ENCODE results near the gene AICDA. TPM values are rescaled to one million over a fixed set of nuclear protein-coding genes. Genes with fewer than 3 reads are reported as not detected.
"Not testable (repeated sequence)": the region's sequence is repeated elsewhere in the genome, so short reads cannot be mapped to it uniquely, and the experiment has no call there.

Gene AICDA
- total RNA-seq, 6 experiments from 2014 or later: not detected

DNA sequence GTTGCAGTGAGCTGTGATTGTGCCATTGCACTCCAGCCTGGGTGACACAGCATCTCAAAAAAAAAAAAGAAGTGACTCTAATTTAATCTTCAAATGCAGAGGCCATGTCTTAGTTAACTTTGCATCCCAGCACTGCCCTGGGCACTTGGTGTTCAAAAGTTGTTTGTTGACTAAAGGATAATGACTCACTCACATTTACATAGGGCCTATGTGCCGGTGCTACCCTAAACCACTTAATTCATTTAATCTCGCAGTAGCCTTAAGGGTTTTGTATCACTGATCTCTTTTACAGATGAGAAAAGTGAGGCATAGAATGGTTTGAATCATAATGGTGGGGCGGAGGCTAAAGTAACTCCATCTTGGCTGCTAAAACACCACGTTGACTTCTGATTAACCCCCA is 26.3 kb upstream of the AICDA start:
- H3K4me1 Mint-ChIP-seq (ENCODE audit: low read depth): peaks cover 24% of the 10 kb centered on the region; the same call in 1 of the 2 replicates
- DNase-seq: no peak
- H3K27me3 Mint-ChIP-seq (ENCODE audit: insufficient read depth): peaks cover 8% of the 10 kb centered on the region
- peaks cover 4% of the 10 kb centered on the region; the same call in 1 of the 2 replicates for H3K9me3 Mint-ChIP-seq
- H3K4me3 Mint-ChIP-seq: no peak overlapping the region
- no peaks in the 10 kb centered on the region for H3K36me3 Mint-ChIP-seq (ENCODE audit: low read depth)
- H3K27ac Mint-ChIP-seq: no peak overlapping the region
- TF ChIP-seq, protein P1, sequence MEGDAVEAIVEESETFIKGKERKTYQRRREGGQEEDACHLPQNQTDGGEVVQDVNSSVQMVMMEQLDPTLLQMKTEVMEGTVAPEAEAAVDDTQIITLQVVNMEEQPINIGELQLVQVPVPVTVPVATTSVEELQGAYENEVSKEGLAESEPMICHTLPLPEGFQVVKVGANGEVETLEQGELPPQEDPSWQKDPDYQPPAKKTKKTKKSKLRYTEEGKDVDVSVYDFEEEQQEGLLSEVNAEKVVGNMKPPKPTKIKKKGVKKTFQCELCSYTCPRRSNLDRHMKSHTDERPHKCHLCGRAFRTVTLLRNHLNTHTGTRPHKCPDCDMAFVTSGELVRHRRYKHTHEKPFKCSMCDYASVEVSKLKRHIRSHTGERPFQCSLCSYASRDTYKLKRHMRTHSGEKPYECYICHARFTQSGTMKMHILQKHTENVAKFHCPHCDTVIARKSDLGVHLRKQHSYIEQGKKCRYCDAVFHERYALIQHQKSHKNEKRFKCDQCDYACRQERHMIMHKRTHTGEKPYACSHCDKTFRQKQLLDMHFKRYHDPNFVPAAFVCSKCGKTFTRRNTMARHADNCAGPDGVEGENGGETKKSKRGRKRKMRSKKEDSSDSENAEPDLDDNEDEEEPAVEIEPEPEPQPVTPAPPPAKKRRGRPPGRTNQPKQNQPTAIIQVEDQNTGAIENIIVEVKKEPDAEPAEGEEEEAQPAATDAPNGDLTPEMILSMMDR (IDR thresholded peaks at IDR 0.05): no peak

DNA sequence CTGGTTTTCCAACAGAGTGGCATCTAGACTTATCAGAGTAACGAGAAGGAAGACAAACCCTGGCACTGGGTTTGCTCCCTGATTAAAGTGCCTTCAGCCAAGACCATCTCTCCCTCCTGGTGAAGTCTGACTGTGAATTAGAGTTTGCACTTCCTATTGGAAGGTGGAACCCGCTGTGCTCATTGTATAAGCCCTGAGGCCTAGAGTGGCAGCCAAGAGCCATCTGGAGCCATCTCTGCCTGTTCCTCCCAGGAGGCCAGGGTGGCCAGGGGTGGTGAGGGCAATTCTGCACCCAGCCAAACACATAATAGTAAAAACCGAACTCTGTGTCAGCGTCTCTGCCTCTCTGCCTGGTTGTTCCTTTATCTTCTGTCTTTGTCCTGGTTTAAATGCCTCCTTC is 25.0 kb upstream of the AICDA start:
- no peak overlapping the region for H3K4me3 Mint-ChIP-seq
- H3K27me3 Mint-ChIP-seq (ENCODE audit: insufficient read depth): peaks cover 8% of the 10 kb centered on the region
- peaks cover 24% of the 10 kb centered on the region; the same call in 1 of the 2 replicates for H3K4me1 Mint-ChIP-seq (ENCODE audit: low read depth)
- TF ChIP-seq, protein P1 (IDR thresholded peaks at IDR 0.05): no peak
- H3K9me3 Mint-ChIP-seq: peaks cover 4% of the 10 kb centered on the region; the same call in 1 of the 2 replicates
- no peak for DNase-seq
- H3K27ac Mint-ChIP-seq: no peak overlapping the region
- H3K36me3 Mint-ChIP-seq (ENCODE audit: low read depth): no peaks in the 10 kb centered on the region

DNA sequence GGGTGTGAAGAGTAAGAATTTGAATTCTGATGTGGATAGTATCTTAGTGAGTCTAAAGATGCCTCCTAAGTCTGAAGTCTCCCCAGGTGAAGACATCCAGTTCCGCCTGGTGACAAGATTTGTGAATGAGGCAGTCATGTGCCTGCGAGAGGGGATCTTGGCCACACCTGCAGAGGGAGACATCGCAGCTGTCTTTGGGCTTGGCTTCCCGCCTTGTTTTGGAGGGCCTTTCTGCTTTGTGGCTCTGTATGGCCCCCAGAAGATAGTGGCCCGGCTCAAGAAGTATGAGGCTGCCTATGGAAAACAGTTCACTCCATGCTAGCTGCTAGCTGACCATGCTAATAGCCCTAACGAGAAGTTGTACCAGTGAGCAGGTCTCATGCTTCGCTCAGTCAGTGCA is 24.6 kb upstream of the AICDA start:
- H3K9me3 Mint-ChIP-seq: peaks cover 4% of the 10 kb centered on the region; the same call in 1 of the 2 replicates
- H3K4me1 Mint-ChIP-seq (ENCODE audit: low read depth): peaks cover 24% of the 10 kb centered on the region; the same call in 1 of the 2 replicates
- H3K4me3 Mint-ChIP-seq: no peak overlapping the region
- H3K27me3 Mint-ChIP-seq (ENCODE audit: insufficient read depth): peaks cover 8% of the 10 kb centered on the region
- no peak overlapping the region for H3K27ac Mint-ChIP-seq
- TF ChIP-seq, protein P1 (IDR thresholded peaks at IDR 0.05): no peak
- H3K36me3 Mint-ChIP-seq (ENCODE audit: low read depth): no peaks in the 10 kb centered on the region
- DNase-seq: no peak

DNA sequence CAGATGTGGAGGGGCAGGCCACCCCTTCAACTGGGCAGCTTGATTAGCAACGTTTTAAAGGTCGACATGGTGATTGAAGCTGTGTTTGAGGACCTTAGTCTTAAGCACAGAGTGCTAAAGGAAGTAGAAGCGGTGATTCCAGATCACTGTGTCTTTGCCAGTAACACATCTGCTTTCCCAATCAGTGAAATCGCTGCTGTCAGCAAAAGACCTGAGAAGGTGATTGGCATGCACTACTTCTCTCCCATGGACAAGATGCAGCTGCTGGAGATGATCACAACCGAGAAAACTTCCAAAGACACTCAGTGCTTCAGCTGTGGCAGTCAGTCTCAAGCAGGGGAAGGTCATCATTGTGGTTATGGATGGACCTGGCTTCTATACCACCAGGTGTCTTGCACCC is 23.9 kb upstream of the AICDA start:
- TF ChIP-seq, protein P1 (IDR thresholded peaks at IDR 0.05): no peak
- Mint-ChIP-seq H3K36me3 (ENCODE audit: low read depth) (no peaks in the 10 kb centered on the region), H3K27ac (no peak overlapping the region), H3K4me3 (no peak overlapping the region), H3K9me3 (peaks cover 4% of the 10 kb centered on the region; the same call in 1 of the 2 replicates), H3K4me1 (ENCODE audit: low read depth) (peaks cover 24% of the 10 kb centered on the region; the same call in 1 of the 2 replicates), H3K27me3 (ENCODE audit: insufficient read depth) (peaks cover 8% of the 10 kb centered on the region)
- no peak for DNase-seq

DNA sequence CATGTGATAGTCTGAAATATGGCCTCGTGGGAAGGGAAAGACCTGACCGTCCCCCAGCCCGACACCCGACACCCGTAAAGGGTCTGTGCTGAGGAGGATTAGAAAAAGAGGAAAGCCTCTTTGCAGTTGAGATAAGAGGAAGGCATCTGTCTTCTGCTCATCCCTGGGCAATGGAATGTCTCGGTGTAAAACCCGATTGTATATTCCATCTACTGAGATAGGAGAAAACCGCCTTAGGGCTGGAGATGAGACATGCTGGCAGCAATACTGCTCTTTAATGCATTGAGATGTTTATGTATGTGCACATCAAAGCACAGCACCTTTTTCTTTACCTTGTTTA is 23.3 kb upstream of the AICDA start:
- H3K4me1 Mint-ChIP-seq (ENCODE audit: low read depth): peaks cover 24% of the 10 kb centered on the region; the same call in 1 of the 2 replicates
- H3K27ac Mint-ChIP-seq; H3K27me3 Mint-ChIP-seq (ENCODE audit: insufficient read depth); H3K9me3 Mint-ChIP-seq; H3K4me3 Mint-ChIP-seq; H3K36me3 Mint-ChIP-seq (ENCODE audit: low read depth); DNase-seq: not testable (repeated sequence)

DNA sequence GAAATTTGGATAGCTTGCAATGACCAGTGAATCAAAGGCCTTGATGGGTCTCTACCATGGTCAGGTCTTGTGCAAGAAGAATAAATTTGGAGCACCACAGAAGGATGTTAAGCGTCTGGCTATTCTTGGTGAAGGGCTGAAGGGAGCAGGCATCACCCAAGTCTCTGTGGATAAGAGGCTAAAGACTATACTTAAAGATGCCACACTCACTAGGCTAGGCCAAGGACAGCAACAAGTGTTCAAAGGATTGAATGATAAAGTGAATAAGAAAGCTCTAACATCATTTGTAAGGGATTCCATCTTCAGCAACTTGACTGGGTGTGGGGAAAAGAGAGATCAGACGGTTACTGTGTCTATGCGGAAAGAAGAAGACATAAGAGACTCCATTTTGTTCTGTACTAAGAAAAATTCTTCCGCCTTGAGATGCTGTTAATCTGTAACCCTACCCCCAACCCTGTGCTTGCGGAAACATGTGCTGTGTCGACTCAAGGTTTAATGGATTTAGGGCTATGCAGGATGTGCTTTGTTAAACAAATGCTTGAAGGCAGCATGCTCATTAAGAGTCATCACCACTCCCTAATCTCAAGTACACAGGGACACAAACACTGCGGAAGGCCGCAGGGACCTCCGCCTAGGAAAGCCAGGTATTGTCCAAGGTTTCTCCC is 22.8 kb upstream of the AICDA start:
- DNase-seq; H3K27me3 Mint-ChIP-seq (ENCODE audit: insufficient read depth); H3K4me3 Mint-ChIP-seq; H3K36me3 Mint-ChIP-seq (ENCODE audit: low read depth); H3K27ac Mint-ChIP-seq; H3K9me3 Mint-ChIP-seq: not testable (repeated sequence)
- H3K4me1 Mint-ChIP-seq (ENCODE audit: low read depth): peaks cover 24% of the 10 kb centered on the region; the same call in 1 of the 2 replicates

Data from HFFc6 (cell line).